HCT116 (cell line): ENCODE data around the gene DNASE2B.
"Not testable (repeated sequence)": the region's sequence is repeated elsewhere in the genome, so short reads cannot be mapped to it uniquely, and the experiment has no call there.

Experiments
- EGR1 ChIP-seq: IDR thresholded peaks from 2 replicates; pipeline ENCODE4 v1.6.1; 2012; ENCODE audit warnings: low read depth
- ELF1 ChIP-seq: IDR thresholded peaks from 2 replicates; pipeline ENCODE4 v1.6.1; 2012; ENCODE audit warnings: low read depth, borderline replicate concordance
- EZH2 ChIP-seq: fragments of 200-600 bp; sonication (generic); IDR thresholded peaks from 2 replicates; pipeline ENCODE4 v1.6.1; 2017; ENCODE audit warnings: antibody characterized with exemption, mixed run types
- EZH2phosphoT487 ChIP-seq: fragments of 200-600 bp; IDR thresholded peaks from 2 replicates; pipeline ENCODE4 v1.6.1; 2018; ENCODE audit warnings: antibody characterized with exemption, borderline replicate concordance
- POLR2AphosphoS5 ChIP-seq: IDR thresholded peaks from 2 replicates; pipeline ENCODE4 v1.6.1; 2011; ENCODE audit warnings: mild to moderate bottlenecking, low read depth, low read length, moderate library complexity
- RAD21 ChIP-seq: IDR thresholded peaks from 2 replicates; pipeline ENCODE4 v1.6.1; 2012; ENCODE audit warnings: low read depth, mild to moderate bottlenecking
- SP1 ChIP-seq: IDR thresholded peaks from 2 replicates; pipeline ENCODE4 v1.6.1; 2012; ENCODE audit warnings: low read depth
- ZNF274 ChIP-seq: fragments of 200-500 bp; sonication (Bioruptor generic); IDR thresholded peaks from 2 replicates; pipeline ENCODE4 v1.6.1; 2014; ENCODE audit warnings: mild to moderate bottlenecking, low read depth, low read length, inconsistent platforms
- TF ChIP-seq, protein P1 (sequence below), 3 experiments: fragments of 200-600 bp in 1 of 3; sonication (generic) in 1 of 3; IDR thresholded peaks in 2 of 3; conservative IDR thresholded peaks in 1 of 3; 2 replicates each; pipeline ENCODE4 v1.5.1; 2012 to 2017; ENCODE audit warnings: low read depth in 2 of 3, low read length in 2 of 3, antibody characterized with exemption in 1 of 3, borderline replicate concordance in 1 of 3, control low read depth in 1 of 3, mild to moderate bottlenecking in 1 of 3, mixed read lengths in 1 of 3, mixed run types in 1 of 3, moderate library complexity in 1 of 3; ENCODE audit not compliant: insufficient read depth in 1 of 3

DNA sequence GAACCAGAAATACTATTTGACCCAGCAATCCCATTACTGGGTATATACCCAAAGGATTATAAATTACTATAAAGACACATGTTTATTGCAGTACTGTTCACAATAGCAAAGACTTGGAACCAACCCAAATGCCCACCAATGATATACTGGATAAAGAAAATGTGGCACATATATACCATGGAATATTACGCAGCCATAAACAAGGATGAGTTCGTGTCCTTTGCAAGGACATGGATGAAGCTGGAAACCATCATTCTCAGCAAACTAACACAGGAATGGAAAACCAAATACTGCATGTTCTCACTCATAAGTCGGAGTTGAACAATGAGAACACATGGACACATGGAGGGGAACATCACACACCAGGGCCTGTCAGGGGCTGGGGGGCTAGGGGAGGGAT lies 50.4 kb downstream of the DNASE2B start:
- not testable (repeated sequence) for TF ChIP-seq EZH2, EZH2phosphoT487, ELF1, RAD21, ZNF274, SP1, EGR1, POLR2AphosphoS5
- TF ChIP-seq, protein P1, sequence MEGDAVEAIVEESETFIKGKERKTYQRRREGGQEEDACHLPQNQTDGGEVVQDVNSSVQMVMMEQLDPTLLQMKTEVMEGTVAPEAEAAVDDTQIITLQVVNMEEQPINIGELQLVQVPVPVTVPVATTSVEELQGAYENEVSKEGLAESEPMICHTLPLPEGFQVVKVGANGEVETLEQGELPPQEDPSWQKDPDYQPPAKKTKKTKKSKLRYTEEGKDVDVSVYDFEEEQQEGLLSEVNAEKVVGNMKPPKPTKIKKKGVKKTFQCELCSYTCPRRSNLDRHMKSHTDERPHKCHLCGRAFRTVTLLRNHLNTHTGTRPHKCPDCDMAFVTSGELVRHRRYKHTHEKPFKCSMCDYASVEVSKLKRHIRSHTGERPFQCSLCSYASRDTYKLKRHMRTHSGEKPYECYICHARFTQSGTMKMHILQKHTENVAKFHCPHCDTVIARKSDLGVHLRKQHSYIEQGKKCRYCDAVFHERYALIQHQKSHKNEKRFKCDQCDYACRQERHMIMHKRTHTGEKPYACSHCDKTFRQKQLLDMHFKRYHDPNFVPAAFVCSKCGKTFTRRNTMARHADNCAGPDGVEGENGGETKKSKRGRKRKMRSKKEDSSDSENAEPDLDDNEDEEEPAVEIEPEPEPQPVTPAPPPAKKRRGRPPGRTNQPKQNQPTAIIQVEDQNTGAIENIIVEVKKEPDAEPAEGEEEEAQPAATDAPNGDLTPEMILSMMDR (IDR thresholded peaks at IDR 0.05 in 2 of 3, conservative IDR thresholded peaks at IDR 0.05 in 1 of 3; ENCODE audit: borderline replicate concordance in 1 of 3, insufficient read depth in 1 of 3, low read depth in 2 of 3, low read length in 2 of 3): not testable (repeated sequence)
